GM11168 (cell line): Measurements from ENCODE around the gene PRRT1.
"Not testable (repeated sequence)": the region's sequence is repeated elsewhere in the genome, so short reads cannot be mapped to it uniquely, and the experiment has no call there.

Experiments
- in situ Hi-C: fragments of 300-500 bp; cut with MboI; formaldehyde crosslinking; loops from one replicate; pipeline ENCODE4 v1.12.0; 2022; ENCODE audit warnings: low sequenced_read_pairs; ENCODE audit not compliant: unreplicated experiment

Gene PRRT1

DNA sequence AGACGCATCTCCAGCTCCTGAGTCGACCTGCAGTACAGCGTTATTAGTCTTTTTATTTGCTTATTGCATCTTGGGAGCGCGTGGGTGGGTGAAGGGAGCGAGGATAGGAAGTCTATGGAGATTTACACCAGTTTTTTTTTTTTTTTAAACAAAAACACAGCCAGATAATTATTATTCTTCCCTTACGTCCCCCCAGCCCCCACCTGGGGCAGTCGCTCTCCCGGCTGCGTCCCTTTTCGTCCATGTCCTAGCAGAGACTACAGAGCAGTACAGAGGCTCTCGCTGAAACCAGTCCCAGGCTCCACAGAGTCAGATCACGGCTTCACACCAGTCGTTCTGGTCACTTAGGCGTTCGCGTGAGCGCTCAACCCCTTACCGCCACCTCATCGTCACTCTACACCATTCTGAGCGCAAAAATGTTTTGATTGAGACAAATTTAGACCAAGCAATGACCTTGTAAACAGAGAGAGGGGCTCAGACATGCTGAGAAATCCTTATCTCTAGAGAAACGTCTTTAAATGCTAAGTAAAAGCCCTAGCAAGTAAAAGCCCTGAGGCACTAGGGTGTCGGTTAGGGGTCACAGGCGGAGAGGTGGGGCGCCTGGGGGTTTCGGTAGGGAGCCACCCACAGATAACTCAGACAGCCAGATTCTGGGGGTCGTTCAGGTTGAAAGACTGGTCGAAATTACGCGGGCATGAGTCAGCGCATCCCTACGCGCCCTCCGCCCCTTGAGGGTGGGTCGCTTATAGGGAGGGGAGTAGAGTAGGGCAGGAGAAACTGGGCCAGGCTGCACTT, 1.2 kb upstream of the PRRT1 start:
- in situ Hi-C loops = no loop called here

DNA sequence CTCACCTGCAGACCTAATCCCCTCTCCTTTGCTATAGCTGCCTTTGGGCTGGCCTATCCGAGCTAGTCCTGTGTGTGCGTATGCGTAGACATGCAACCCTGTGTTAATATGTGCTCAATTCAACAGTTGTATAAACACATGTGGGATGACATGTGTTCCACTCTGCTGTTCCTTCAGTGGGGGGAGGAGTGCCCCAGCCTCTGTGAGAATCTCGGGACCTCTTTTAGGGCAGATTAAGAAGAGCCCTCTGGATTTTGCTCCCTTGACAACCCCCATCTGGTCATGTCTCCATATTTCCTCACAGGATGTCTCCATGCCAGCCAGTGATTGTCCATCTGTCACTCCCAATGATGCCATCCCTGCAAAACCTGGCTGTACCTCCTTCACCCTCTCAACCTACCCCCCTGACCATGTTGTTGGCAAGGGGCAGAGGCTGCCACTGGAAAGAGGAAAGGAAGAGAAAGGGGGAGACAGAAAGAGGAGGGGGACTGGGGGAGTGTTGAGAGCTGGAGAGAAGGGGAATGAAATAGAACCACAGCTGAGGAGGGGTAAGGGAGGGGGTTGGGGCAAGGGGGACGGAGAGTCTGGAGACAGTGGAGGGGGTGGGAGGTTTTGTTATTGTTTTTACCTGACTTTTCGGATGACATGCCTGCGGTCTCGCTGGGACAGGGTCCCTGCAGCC, 417 bp downstream of the PRRT1 start:
- in situ Hi-C loops = no loop called here

DNA sequence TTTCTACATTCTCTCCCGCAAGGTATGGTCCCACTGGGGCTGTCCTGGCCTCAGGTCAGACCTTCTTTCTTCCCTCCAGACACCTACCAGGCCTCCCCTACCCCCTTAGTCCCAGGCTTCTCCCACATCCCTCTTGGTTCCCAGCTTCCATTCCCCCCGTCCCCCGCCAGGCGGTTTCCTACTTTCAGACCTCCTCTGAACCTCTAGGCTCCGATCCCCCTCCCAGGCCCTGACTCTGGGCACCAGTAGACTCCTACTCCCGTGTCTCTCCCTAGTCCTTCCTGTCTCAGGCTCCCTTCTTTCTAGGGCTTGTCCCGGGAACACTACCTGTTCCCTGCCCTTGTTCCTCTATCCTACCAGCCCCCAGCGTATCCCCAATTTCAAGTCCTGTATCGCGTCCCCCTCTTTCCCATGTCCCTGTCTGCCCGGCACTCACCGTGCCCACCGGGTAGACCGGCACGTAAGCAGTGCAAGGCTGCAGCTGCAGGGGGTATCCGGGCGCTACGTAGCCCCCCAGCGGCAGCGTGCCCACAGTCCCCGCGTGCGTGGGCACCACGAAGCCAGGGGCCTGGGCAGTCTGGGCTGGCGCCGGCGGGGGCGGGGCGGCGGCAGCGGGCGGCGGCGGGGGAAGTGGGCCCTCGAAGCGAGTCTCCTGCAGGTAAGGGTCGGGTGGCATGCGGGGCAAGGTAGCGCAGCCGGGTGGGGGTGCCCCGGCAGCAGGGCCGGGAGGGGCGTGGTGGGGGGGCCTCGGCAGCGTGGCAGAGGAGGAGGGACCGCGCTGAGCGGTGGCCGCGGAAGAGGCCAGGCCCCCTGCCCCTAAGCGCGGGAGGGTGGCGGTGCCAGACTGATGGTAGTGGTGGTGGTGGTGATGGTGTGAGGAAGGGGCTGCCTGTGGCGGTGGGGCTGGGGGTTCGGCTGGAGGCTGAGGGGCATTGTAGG, 1.5 kb downstream of the PRRT1 start:
- in situ Hi-C loops = no loop called here

DNA sequence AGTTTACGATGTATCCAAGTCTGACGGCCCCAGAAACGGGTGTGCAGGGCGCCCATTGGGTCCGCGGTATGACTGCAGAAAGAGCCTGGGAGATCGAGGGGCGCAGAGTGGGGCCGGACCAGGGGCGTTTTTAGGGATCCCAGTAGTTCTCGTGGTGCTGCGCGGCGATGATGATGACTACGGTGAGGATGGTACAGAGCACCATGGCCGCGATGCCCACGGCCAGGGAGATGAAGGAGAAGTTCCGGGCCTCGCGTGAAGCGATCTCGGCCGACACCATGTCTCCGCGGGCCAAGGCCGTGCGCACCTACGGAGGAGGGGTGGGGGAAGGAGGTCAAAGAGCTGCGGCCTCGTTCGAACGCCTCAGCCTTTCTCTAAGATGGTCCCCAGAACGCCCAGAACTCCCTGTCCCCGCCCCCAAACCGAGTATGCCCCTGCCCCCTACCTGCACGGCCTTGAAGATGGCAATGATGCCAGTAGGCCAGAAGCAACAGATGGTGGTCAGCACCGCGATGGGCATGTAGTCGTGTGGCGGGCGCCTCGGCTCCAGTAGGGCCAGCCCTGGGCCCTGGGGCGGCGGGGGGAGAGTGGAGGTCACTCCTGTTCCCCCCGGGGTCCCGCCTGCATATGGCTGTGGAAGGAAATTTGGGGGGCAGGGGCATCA, 2.5 kb downstream of the PRRT1 start:
- in situ Hi-C loops = no loop called here

DNA sequence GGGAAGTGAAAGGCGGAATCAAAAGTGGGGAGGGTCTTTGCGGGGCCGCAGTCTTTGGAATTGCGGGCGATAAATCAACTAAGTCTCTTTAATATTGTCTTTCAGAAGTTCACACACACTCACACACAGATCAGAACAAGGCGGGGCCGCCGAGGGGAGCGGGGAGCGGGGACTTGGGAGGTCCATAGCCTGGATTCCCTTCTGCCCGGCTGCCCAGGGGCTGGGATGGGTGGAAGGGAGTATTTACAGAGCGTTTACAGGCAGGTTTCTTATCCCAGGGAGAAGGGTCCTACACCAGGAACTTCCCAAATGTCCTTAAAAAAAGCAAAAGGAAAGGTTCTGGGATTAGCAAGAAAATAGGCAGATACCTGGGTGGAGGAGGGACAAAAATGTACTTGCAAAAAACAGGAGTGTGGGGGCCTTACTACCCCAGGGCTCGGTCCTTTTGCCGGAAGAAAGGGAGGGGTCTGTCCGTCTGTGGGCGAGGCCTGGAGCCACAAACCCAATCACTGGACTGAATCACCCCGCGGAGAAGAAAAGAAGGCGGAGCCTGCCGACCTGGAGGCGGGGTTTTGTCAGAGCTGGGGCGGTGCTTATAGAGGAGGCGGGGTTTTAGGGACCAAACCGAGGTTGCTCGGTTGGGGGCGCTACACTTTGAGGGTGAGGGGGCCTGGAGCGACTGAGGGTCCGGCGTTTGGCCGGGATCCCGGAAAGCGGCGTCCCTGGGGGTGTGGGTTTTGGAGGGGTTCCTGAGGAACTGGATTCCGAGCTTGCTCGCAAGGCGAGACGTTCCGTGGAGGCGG, 3.2 kb downstream of the PRRT1 start:
- in situ Hi-C loops = no loop called here

DNA sequence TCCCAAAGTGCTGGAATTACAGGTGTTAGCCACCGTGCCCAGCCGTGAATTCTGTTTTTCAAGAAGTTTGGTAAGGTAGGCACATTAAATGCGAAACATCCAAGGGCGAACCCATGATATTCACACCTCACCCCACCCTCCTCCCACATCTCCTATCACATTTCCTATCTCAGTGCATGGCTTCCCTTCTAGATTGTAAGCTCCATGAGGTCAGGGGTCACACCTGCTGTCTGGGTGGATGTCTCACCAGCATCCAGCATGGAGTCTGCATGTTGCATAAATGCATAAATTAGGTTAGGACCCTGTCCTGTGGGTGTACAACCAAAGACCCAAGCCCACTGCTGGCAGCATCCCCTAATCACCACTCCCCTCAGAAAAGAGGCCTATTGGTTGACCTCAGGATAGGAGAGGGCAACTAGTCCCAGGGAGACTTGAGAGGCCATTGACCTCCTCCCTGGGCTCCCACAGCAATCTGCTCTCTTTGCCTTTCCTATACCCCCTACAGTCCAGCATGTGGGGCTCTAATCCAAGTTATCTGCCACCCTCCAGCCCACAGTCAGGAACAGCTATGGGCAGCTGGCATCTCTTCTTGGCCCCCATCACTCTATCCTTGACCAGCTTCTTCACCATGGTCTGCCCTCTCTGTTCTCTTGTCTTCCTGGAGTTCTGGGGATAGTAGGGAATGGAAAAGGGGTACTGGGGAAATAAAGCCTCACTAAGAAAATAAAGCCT, 4.2 kb downstream of the PRRT1 start:
- in situ Hi-C loops = no loop called here

DNA sequence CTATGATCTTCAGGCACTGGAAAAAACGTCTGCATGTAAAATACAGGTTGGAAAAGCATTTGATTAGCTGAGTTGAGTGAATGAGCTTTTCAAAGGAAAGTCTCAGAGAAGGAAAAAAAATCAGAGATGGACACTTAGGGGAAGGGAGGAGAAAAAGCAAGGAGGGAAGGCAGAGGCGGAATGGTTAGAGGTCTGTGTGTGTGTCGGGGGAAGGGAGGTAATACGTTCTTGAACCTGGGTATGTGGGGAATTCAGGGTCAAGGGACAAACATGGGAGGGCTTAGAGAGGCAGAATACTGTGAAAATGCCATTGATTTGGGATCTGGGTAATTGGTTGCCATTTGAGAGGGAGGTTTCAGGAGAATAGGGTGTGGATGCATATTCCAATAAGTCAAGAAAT, 5.1 kb downstream of the PRRT1 start:
- in situ Hi-C loops = no loop called here

DNA sequence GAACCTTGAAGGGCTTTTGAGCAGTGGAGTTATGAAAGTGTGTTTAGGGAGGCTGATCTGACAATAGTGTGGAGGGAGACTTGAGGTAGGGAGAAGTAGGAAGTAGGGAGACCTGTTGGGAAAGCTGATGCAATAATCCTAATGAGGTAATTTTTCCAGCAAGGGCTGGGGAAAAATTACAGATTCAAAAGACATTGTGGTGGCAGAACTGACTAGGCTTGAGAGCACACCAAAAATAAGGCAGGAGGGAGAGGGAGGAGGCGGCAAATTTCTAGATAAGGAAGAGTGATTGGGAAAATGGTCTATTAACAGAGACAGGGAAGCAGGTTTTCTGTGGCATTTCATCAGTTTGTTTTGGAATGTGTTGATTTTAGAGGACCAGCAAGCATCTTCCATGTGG, 5.5 kb downstream of the PRRT1 start:
- in situ Hi-C loops = no loop called here

DNA sequence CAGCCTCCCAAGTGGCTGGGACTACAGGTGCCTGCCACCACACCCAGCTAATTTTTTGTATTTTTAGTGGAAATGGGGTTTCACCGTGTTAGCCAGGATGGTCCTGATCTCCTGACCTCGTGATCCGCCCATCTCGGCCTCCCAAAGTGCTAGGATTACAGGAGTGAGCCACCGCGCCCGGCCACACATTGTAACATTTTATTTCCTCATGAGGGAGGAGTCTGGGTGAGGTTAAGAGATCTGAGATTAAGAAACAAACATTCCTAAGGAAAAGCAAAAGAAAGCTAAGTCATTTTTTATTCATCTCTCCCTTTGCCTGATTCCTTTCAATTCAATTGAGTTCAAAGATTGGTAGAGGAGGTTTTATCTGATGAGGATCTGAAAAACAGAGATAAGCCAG, 7.5 kb downstream of the PRRT1 start:
- in situ Hi-C loops = not testable (repeated sequence)

DNA sequence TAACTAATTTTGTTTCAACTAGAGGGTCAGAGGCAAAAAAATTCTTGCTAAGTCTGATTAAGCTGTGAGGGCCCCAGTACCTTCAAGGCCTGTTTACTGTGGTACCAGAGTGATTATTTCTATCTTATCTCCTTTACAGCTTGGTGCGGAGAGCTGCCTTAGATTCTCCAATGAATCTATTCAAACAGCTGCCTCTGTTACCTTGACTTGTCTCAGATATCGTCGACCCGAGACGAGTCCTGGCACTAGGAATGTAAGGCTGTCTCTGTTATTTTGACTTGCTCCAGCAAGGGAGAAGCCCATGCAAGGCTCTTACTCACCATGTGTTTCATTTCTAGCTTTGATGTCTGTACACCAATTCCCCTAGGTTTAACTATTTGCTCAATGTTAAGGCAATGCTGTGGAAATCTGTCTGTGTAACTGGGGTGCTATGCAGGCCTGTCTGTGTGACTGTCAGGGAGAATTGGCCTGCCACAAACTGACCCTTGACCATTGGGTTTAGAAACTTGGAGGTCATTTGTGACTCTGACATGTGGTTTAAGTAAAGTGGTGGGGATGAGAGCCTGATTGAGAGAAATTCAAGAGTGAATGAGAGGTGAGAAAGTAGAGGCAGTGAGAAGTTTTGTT, 11.2 kb downstream of the PRRT1 start:
- in situ Hi-C loops = no loop called here

DNA sequence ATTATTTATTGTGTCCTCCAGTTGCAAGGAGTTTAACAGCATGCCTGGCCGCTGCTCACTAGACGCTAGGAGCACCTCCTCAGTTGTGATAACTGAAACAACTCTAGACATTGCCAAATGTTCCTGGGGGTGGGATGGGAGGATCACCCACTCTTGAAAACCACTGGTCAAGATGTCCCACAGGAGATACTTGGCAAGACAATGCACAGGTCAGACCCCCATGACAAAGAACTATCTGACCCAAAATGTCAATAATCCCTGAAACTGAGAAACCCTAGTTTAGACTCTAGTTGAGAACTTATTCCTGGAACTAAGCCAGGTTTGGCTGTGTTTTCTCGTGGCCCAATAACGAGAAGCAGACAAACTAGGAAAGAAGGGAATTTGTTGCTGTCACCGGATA, 12.1 kb downstream of the PRRT1 start:
- in situ Hi-C loops = no loop called here

DNA sequence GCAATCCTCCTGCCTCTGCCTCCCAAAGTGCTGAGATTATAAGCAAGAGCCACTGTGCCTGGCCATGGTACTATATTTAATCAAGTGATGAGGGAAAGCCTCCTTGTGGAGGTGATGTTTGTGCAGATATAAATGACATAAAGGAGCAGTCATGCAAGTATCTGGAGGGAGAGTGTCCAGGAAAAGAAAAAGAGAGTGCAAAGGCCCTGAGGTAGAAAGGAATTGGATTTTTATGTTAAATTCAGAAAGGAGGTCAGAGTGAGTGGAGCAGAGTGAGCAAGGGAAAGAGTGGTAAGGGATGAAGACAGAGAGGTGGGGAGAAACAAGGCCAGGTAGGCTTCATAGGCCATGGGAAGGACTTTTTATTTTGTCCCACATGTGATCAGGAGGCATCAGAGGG, 14.3 kb downstream of the PRRT1 start:
- in situ Hi-C loops = no loop called here

DNA sequence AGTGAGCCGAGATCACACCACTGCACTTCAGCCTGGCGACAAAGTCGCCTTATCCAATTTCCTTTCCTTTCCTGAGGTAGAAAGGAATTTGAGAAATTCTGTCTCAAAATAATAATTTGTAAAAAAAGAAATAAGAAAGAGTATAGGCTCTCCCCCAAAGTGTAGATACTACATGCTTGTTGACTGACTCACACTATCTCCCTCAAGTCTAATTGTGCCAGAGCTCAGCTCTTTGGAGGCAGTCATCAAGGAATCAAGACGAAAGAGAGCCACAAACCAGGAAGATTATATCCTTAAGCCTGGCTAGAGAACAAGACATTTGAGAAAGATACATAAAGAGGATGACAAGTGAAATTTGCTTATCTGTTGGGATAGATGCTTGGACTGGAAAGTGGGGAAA, 18.0 kb downstream of the PRRT1 start:
- in situ Hi-C loops = no loop called here

DNA sequence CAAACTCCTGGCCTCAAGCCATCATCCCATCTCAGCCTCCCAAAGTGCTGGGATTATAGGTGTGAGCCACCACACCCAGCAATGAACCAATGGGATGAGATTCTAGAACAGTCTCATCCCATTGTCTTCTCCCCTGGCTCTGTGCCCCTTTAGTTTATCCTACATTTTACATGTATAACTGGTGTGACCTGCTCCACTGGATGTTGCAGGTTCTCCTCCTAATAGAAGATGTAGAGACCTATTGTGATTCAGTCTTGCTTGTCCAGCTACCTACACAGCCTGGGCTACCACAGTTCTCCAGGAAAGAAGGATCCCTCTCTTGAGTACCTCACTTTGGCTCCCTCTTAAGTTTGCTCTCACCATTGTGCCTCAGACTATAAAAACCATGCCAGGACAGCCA, 19.6 kb downstream of the PRRT1 start:
- in situ Hi-C loops = no loop called here

DNA sequence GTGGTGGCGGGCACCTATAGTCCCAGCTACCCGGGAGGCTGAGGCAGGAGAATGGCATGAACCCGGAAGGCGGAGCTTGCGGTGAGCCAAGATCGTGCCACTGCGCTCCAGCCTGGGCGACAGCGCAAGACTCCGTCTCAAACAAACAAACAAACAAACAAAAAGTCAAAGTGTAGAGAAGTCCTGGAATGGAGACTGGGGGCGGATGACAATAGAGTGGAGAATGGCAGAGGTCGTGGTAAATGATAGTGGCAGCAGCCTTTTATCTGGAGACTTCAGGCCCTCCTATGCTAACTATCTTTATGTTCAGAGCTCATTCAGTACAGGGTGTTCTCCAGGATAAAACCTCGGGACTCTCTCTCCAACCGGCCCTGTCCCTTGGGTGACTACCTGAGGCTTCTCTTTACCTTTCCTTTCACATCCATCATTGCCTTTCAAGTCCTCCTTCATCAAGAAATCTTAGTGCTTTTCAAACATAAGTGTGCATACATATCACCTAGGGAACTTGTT, 20.2 kb downstream of the PRRT1 start:
- in situ Hi-C loops = no loop called here

DNA sequence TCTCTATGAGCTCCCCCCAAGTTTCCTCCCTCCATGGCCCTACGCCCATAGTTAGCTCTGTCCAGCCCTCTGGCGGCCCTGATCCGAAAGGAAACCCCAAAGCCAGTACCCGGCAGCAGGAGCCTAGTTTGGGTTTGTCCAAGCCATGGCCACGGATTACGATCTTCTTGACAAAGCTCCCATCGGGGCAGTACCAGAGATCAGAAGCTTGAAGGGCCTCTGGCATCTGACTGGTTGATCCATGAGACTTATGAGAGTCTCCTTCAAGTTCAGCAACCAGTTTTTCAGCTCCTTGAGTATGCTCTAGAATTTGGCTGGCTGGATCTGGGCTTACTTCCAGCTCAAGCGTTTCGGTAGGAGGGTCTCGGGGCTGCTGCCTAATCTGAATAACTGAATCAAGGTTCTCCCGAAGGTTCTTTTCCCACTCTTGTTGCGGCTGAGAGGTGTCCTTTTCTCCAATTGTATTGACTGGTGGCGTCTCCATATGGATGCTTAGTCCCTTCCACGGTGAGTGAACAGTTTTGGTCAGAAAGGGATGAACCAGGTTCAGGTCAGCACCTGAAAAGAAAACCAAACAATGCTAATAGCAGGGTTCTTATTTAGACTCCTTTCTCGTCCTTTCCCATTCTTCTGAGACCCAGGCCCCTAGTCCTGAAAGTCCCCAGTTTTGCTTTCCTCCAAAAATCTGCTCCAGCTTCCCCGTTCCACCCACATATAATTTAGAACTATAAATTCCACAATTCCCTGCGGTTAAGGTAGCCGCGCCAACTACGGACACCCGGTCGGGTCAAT, 22.2 kb downstream of the PRRT1 start:
- in situ Hi-C loops = no loop called here

DNA sequence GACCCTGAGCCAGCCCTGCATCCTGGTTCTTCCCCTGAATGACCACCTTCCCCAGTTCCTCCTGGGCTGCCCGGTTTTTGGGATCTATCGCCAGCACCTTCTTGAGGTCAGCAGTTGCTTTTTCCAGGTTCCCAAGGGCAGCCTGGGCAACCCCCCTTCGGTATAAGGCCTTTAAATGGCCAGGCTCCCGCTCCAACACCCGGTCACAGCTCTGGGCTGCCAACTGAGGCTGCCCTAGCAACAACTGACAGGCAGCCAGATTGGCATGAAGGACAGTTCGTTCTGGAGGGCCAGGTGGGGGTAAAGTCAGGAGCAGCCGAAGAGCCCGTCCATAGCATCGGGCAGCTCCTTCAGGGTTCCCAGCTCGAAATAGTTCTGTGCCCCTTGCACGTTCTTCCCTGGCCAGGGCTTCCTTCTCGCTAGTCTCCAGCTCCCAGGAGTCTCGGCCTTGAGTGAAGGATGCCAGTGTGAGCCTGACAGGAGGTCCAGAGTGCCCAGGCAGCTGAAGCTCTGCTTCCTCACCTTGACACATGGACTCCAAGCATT, 22.9 kb downstream of the PRRT1 start:
- in situ Hi-C loops = no loop called here
